Astrocyte of the cerebellum (primary cell): ENCODE measurements around the gene HMGB3.

Experiments used
- DNase-seq: peaks from one replicate; pipeline ENCODE4 v3.0.0-alpha.2; 2011; ENCODE audit warnings: low read depth
- H3K4me3 ChIP-seq: 2 replicates; pipeline ENCODE4 v1.5.1; 2011; ENCODE audit warnings: mild to moderate bottlenecking, low read depth, low read length, moderate library complexity
- CTCF ChIP-seq: IDR thresholded peaks from 2 replicates; pipeline ENCODE4 v1.5.1; 2012; ENCODE audit warnings: low read length, low read depth, moderate library complexity, mild to moderate bottlenecking; ENCODE audit errors: missing control alignments
- in situ Hi-C: cut with HindIII; loops from 2 replicates; pipeline ENCODE4 v1.10.0; 2017; ENCODE audit warnings: low sequenced_read_pairs

The HMGB3 gene

DNA sequence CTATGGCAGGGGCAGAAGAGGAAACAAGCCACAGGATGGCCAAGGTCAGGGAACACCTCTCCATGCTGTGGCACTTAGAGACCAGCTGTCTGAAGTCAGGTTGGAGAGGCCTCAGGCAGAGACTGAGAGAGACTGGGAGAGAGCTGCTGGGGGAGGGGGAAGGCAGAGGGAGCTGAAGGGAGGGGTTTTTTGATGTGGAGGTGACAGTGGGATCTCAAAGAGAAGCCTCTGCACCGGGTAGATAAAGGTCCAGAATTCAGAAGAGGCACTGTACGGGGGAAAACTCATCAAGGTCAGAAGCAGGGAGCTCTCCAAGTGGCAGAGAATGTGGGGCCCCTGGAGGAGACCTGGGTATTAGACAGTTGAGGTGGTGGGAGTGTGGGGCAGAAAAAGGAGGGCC, 41.6 kb upstream of the HMGB3 start:
- DNase-seq, result no peak
- H3K4me3 ChIP-seq, result no peak overlapping the region
- TF ChIP-seq CTCF, result no peak
- in situ Hi-C loops, result no loop called here

- no peak for TF ChIP-seq CTCF
- DNase-seq, result no peak
- in situ Hi-C loops, result no loop called here
- H3K4me3 ChIP-seq, result no peak overlapping the region
These were observed 40.1 kb upstream of the HMGB3 start for GRCh38 chrX:150942942-150943594.

DNA sequence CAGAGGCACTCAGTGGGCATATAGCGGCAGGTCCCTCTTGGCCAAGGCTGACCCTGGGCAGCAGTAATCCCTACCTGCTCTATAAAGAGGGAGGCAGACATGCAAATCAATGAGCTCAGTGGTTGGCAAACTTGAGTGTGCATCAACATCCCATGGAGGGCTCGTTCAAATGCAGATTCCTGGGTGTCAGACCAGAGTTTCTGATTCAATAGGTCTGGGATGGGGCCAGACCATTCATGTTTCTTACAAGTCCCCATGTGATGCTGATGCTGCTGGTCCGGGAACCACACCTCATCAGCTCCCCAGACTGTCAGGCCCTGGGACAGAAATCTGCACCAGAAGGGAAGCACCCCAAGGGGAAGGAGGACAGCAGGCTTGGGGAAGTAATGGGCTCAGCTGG, 38.9 kb upstream of the HMGB3 start:
- no peak overlapping the region for H3K4me3 ChIP-seq
- TF ChIP-seq CTCF, result no peak
- in situ Hi-C loops, result no loop called here
- no peak for DNase-seq

GRCh38 chrX:150954951-150955350, 28.2 kb upstream of the HMGB3 start:
- in situ Hi-C loops, result no loop called here
- H3K4me3 ChIP-seq, result no peak overlapping the region
- no peak for TF ChIP-seq CTCF
- no peak for DNase-seq

DNA sequence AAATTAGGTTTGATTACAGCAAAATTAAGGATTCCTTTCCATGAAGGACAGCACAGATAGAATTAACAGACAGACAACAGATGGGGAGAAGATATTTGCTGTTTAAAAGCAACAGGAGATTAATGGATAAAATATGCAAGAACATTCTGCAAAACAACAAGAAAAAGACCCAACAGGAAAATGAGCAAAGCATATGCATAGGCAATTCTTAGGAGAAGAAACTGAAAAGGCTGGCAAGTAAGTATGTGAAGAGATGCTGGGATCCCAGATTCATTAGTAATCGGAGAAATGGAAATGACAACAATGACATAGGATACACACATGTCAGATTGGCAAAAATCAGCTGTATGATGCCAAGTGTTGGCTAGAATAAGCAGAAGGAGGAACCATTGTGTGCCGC, 27.5 kb upstream of the HMGB3 start:
- in situ Hi-C loops, result no loop called here
- TF ChIP-seq CTCF, result no peak
- H3K4me3 ChIP-seq, result no peak overlapping the region
- DNase-seq, result no peak

GRCh38 chrX:150958177-150958576, 25.0 kb upstream of the HMGB3 start:
- DNase-seq, result no peak
- H3K4me3 ChIP-seq, result no peak overlapping the region
- TF ChIP-seq CTCF, result no peak
- in situ Hi-C loops, result no loop called here
